Measurements from ENCODE around the gene MAP3K8. TPM values are rescaled to one million over a fixed set of nuclear protein-coding genes. Genes with fewer than 3 reads are reported as not detected.

Gene MAP3K8
- total and polyA plus RNA-seq, 2 of the 8 experiments (the other 6 are each of a cell fraction or from before 2014, with no cell fraction given), result 5.6 to 6.0 TPM

- TF ChIP-seq, protein P1, sequence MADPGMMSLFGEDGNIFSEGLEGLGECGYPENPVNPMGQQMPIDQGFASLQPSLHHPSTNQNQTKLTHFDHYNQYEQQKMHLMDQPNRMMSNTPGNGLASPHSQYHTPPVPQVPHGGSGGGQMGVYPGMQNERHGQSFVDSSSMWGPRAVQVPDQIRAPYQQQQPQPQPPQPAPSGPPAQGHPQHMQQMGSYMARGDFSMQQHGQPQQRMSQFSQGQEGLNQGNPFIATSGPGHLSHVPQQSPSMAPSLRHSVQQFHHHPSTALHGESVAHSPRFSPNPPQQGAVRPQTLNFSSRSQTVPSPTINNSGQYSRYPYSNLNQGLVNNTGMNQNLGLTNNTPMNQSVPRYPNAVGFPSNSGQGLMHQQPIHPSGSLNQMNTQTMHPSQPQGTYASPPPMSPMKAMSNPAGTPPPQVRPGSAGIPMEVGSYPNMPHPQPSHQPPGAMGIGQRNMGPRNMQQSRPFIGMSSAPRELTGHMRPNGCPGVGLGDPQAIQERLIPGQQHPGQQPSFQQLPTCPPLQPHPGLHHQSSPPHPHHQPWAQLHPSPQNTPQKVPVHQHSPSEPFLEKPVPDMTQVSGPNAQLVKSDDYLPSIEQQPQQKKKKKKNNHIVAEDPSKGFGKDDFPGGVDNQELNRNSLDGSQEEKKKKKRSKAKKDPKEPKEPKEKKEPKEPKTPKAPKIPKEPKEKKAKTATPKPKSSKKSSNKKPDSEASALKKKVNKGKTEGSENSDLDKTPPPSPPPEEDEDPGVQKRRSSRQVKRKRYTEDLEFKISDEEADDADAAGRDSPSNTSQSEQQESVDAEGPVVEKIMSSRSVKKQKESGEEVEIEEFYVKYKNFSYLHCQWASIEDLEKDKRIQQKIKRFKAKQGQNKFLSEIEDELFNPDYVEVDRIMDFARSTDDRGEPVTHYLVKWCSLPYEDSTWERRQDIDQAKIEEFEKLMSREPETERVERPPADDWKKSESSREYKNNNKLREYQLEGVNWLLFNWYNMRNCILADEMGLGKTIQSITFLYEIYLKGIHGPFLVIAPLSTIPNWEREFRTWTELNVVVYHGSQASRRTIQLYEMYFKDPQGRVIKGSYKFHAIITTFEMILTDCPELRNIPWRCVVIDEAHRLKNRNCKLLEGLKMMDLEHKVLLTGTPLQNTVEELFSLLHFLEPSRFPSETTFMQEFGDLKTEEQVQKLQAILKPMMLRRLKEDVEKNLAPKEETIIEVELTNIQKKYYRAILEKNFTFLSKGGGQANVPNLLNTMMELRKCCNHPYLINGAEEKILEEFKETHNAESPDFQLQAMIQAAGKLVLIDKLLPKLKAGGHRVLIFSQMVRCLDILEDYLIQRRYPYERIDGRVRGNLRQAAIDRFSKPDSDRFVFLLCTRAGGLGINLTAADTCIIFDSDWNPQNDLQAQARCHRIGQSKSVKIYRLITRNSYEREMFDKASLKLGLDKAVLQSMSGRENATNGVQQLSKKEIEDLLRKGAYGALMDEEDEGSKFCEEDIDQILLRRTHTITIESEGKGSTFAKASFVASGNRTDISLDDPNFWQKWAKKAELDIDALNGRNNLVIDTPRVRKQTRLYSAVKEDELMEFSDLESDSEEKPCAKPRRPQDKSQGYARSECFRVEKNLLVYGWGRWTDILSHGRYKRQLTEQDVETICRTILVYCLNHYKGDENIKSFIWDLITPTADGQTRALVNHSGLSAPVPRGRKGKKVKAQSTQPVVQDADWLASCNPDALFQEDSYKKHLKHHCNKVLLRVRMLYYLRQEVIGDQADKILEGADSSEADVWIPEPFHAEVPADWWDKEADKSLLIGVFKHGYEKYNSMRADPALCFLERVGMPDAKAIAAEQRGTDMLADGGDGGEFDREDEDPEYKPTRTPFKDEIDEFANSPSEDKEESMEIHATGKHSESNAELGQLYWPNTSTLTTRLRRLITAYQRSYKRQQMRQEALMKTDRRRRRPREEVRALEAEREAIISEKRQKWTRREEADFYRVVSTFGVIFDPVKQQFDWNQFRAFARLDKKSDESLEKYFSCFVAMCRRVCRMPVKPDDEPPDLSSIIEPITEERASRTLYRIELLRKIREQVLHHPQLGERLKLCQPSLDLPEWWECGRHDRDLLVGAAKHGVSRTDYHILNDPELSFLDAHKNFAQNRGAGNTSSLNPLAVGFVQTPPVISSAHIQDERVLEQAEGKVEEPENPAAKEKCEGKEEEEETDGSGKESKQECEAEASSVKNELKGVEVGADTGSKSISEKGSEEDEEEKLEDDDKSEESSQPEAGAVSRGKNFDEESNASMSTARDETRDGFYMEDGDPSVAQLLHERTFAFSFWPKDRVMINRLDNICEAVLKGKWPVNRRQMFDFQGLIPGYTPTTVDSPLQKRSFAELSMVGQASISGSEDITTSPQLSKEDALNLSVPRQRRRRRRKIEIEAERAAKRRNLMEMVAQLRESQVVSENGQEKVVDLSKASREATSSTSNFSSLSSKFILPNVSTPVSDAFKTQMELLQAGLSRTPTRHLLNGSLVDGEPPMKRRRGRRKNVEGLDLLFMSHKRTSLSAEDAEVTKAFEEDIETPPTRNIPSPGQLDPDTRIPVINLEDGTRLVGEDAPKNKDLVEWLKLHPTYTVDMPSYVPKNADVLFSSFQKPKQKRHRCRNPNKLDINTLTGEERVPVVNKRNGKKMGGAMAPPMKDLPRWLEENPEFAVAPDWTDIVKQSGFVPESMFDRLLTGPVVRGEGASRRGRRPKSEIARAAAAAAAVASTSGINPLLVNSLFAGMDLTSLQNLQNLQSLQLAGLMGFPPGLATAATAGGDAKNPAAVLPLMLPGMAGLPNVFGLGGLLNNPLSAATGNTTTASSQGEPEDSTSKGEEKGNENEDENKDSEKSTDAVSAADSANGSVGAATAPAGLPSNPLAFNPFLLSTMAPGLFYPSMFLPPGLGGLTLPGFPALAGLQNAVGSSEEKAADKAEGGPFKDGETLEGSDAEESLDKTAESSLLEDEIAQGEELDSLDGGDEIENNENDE (IDR thresholded peaks at IDR 0.05; ENCODE audit: insufficient replicate concordance, low read length), result no peak
- TF ChIP-seq RXRA (IDR thresholded peaks at IDR 0.05; ENCODE audit: insufficient read depth, low read depth, low read length) (no peak), BACH1 (IDR thresholded peaks at IDR 0.05; ENCODE audit: low read length) (no peak), CHD1 (IDR thresholded peaks at IDR 0.05; ENCODE audit: low read depth, low read length) (no peak), NANOG (IDR thresholded peaks at IDR 0.05; ENCODE audit: insufficient read depth, low read depth, low read length, poor library complexity, severe bottlenecking) (no peak), CBX5 (IDR thresholded peaks at IDR 0.05; ENCODE audit: low read depth, low read length) (no peak), CTCF (IDR thresholded peaks at IDR 0.05; ENCODE audit: control extremely low read depth in 1 of 3, insufficient read depth in 1 of 3, low read depth in 1 of 3, low read length in 3 of 3) (no peak), JUN (IDR thresholded peaks at IDR 0.05; ENCODE audit: low read depth, low read length) (no peak)
These were observed 35.2 kb upstream of the MAP3K8 start (continued) for GRCh38 chr10:30398788-30399187.

All from H1 (cell line).